Measurements from ENCODE around the gene HOXA4.

The HOXA4 gene

GRCh38 chr7:27137640-27138315 lies 7.2 kb upstream of the HOXA4 start:
- peaks cover 4% of the 10 kb centered on the region for H3F3A ChIP-seq (ENCODE audit: low read depth)
- H4K20me1 ChIP-seq (ENCODE audit: insufficient read depth, low read length, poor library complexity, severe bottlenecking), result peaks cover 95% of the 10 kb centered on the region
- no peaks in the 10 kb centered on the region for H3K9me3 ChIP-seq (ENCODE audit: insufficient read depth, low read depth, low read length)
- H3K9ac ChIP-seq (ENCODE audit: low read depth, low read length, poor library complexity, severe bottlenecking), result peak overlapping the region; percentile 68
- peaks cover 59% of the 10 kb centered on the region for H3K36me3 ChIP-seq (ENCODE audit: insufficient read depth, low read length)
- H3K27me3 ChIP-seq (ENCODE audit: insufficient read depth, low read length, poor library complexity, severe bottlenecking), result no peaks in the 10 kb centered on the region
- TF ChIP-seq EZH2phosphoT487 (IDR thresholded peaks at IDR 0.05; ENCODE audit: borderline replicate concordance) (no peak), CTCF (conservative IDR thresholded peaks at IDR 0.05; ENCODE audit: low read length) (no peak)
- H3K4me1 ChIP-seq (ENCODE audit: insufficient read depth, low read length, poor library complexity, severe bottlenecking), result peaks cover 83% of the 10 kb centered on the region
- peaks cover 100% of the 10 kb centered on the region for H3K79me2 ChIP-seq (ENCODE audit: insufficient read depth, low read length)
- H3K4me2 ChIP-seq (ENCODE audit: low read depth, low read length, poor library complexity, severe bottlenecking), result peak overlapping the region; percentile 91
- H3K9me2 ChIP-seq (replicated peaks; ENCODE audit: low read depth, low read length), result no peaks in the 10 kb centered on the region
- H2AFZ ChIP-seq (ENCODE audit: low read length), result no peak overlapping the region
- peak overlapping the region; percentile 94 for H3K4me3 ChIP-seq (ENCODE audit: low read length, poor library complexity, severe bottlenecking)

DNA sequence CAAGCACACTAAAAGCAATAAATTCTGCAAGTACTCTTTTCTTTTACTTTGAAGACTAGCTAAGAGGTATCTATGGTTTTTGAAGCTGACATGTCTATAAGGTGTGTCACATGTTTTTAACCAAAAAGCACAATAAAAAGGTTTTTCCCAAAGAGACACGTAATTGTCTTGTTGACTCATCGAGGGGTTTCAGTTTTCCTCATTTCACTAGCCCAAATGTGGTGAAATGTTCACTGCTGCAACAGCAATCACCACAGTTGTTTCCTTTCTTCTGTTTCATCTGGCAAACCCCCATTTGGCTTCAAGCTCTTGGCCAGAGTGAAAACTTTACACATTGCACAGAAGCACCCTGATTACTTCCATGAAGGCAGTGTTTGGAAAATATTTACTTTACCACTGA lies 3.8 kb upstream of the HOXA4 start:
- H4K20me1 ChIP-seq (ENCODE audit: insufficient read depth, low read length, poor library complexity, severe bottlenecking), result peaks cover 94% of the 10 kb centered on the region
- no peak overlapping the region for H2AFZ ChIP-seq (ENCODE audit: low read length)
- peaks cover 49% of the 10 kb centered on the region for H3K36me3 ChIP-seq (ENCODE audit: insufficient read depth, low read length)
- no peaks in the 10 kb centered on the region for H3F3A ChIP-seq (ENCODE audit: low read depth)
- TF ChIP-seq EZH2phosphoT487 (IDR thresholded peaks at IDR 0.05; ENCODE audit: borderline replicate concordance) (no peak), CTCF (conservative IDR thresholded peaks at IDR 0.05; ENCODE audit: low read length) (no peak)
- H3K9me2 ChIP-seq (replicated peaks; ENCODE audit: low read depth, low read length), result no peaks in the 10 kb centered on the region
- peak overlapping the region; percentile 91 for H3K4me2 ChIP-seq (ENCODE audit: low read depth, low read length, poor library complexity, severe bottlenecking)
- peak overlapping the region; percentile 4 for H3K4me3 ChIP-seq (ENCODE audit: low read length, poor library complexity, severe bottlenecking)
- peaks cover 98% of the 10 kb centered on the region for H3K79me2 ChIP-seq (ENCODE audit: insufficient read depth, low read length)
- H3K9ac ChIP-seq (ENCODE audit: low read depth, low read length, poor library complexity, severe bottlenecking), result no peak overlapping the region
- no peaks in the 10 kb centered on the region for H3K27me3 ChIP-seq (ENCODE audit: insufficient read depth, low read length, poor library complexity, severe bottlenecking)
- no peaks in the 10 kb centered on the region for H3K9me3 ChIP-seq (ENCODE audit: insufficient read depth, low read depth, low read length)
- H3K4me1 ChIP-seq (ENCODE audit: insufficient read depth, low read length, poor library complexity, severe bottlenecking), result peaks cover 60% of the 10 kb centered on the region

- peaks cover 56% of the 10 kb centered on the region for H3K4me1 ChIP-seq (ENCODE audit: insufficient read depth, low read length, poor library complexity, severe bottlenecking)
- peaks cover 94% of the 10 kb centered on the region for H4K20me1 ChIP-seq (ENCODE audit: insufficient read depth, low read length, poor library complexity, severe bottlenecking)
- peak overlapping the region; percentile 4 for H3K4me3 ChIP-seq (ENCODE audit: low read length, poor library complexity, severe bottlenecking)
Measured at GRCh38 chr7:27133409-27134231, 3.1 kb upstream of the HOXA4 start.

More at GRCh38 chr7:27133409-27134231, 3.1 kb upstream of the HOXA4 start:
- Histone ChIP-seq H3K36me3 (ENCODE audit: insufficient read depth, low read length) (peaks cover 54% of the 10 kb centered on the region), H2AFZ (ENCODE audit: low read length) (no peak overlapping the region), H3K9me2 (replicated peaks; ENCODE audit: low read depth, low read length) (no peaks in the 10 kb centered on the region), H3K79me2 (ENCODE audit: insufficient read depth, low read length) (peaks cover 98% of the 10 kb centered on the region), H3F3A (ENCODE audit: low read depth) (no peaks in the 10 kb centered on the region), H3K4me2 (ENCODE audit: low read depth, low read length, poor library complexity, severe bottlenecking) (peak overlapping the region; percentile 91), H3K9me3 (ENCODE audit: insufficient read depth, low read depth, low read length) (no peaks in the 10 kb centered on the region), H3K27me3 (ENCODE audit: insufficient read depth, low read length, poor library complexity, severe bottlenecking) (no peaks in the 10 kb centered on the region), H3K9ac (ENCODE audit: low read depth, low read length, poor library complexity, severe bottlenecking) (no peak overlapping the region)
- TF ChIP-seq EZH2phosphoT487 (IDR thresholded peaks at IDR 0.05; ENCODE audit: borderline replicate concordance) (no peak), CTCF (conservative IDR thresholded peaks at IDR 0.05; ENCODE audit: low read length) (no peak)

All from Loucy (cell line).